Hippocampal formation (tissue), 2 donors: ENCODE data around the gene ZNF747.
"Not testable (repeated sequence)": the region's sequence is repeated elsewhere in the genome, so short reads cannot be mapped to it uniquely, and the experiment has no call there.

ENCODE experiments used
- DNase-seq, 2 donors: peaks; one replicate each; lab custom pipeline; 2025; lab: John Stamatoyannopoulos, UW

ZNF747 gene

DNA sequence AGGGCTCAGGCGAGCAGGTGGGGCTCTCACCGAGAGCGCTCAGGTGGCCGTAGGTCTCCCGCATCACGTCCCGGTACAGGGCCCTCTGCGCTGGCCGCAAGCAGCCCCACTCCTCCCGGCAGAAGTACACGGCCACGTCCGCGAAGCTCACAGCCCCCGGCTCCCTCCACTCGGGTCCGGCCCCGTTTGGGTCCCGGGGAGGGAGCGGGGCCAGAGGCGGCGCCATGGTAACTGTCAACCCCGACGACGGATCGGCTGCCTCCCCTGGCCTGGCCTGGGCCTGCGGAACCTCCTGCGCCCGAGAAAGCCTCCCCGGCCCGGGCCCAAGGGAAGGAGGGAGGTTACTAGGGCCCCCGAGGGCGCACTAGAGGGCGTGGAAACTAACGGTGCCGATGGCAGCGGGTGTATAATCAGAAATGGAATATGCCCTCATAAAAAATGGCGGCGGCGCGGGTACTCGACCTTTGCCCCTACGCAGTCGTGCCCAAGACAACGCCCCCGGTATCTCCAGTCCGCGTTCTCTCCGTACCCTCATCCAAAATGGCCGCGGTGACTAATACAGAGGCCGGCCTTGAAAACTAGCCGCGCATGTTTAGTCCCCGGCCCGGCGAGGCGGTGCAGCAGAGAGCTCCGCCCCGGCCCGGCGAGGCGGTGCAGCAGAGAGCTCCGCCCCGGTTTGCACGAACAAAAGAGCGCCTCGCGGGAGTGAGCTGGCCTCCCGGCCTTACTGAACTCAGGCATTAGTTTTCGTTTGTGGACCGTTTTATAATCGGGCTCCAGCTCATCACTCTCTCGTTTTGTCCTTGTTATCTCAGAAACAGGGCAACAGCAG, 23.5 kb upstream of the ZNF747 start, which contains the start of gene ZNF764:
Gene ZNF764 (minus strand): TSS at position 418 of the 832 bp plus-strand sequence. CDS start 192 bp downstream, at position 226.
- DNase-seq: peak; percentile 97 to 98

- DNase-seq: no peak
These were observed 23.0 kb upstream of the ZNF747 start for GRCh38 chr16:30557707-30557956.

DNA sequence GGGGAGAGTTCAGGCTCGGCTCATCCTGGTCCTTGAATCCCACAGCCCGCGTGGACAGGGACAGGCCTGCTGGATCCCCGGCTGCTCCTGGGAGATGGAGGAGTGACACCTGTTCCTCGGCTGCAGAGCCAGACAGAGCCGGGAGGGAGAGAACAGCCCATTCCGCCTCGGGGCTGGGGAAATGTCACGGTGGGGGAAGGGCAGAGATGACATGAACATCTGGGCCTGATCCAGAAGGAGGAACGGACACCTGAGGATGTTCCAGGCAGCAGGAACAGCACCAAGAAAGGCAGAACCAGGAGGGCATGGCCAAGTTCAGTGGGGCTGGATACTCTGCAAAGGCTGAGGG, 21.4 kb upstream of the ZNF747 start:
- no peak for DNase-seq

GRCh38 chr16:30555315-30556124, 20.9 kb upstream of the ZNF747 start:
- no peak for DNase-seq

DNA sequence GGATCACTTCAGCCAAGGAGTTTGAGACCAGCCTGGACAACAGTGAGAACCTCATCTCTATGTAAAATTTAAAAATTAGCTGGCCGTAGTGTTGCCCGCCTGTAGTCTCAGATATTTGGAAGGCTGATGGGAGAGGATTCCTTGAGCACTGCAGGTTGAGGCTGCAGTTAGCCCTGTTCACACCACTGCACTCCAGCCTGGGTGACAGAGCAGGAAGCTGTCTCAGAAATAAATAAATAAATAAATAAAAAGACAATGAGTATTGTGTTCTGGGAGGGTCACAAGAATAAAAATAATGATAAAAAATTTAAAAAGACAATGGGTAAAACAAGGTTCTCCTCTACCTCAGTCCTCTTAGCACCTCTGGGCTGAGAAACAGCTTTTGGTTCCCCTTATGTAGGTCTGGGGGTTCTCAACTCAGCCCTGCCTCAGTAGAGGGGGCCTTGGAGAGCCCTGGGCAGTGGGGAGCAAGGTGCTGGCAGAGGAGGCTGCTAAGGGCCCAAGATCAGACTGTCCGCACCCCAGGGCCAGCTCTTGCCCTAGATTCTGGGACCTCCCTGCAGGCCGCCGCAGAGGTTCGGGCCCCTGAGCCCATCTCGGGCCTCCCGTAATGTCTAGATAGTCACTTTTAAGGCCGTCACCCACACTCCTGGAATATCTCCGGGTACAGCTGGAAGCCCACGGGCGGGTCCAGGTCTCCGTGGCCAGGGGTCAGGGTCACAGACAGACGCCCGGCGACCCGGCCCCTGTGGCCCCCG, 20.1 kb upstream of the ZNF747 start:
- DNase-seq: no peak

GRCh38 chr16:30553393-30553899, 18.8 kb upstream of the ZNF747 start:
- DNase-seq: no peak

DNA sequence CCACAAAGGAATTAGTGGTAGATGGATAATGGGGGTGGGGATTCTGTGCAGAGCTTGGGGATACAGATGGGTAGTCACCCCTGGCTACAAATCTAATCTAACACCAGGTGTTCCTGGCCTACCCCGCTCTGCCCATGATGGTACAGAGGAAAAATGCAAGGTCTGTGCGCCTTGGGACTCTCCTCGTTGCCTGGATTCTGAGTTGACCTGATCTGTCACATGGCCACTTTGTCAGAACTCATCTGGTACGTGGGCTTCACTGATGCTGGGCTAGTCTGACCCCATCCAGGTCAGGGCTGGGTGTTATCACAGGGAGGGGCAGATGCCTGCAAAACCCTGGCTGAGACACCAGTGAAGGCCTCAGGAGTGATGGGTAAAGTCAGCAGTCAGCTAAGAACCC, 18.3 kb upstream of the ZNF747 start:
- DNase-seq: no peak

- no peak for DNase-seq
These were observed 17.1 kb upstream of the ZNF747 start for GRCh38 chr16:30551781-30552180.

GRCh38 chr16:30548416-30549253, 14.0 kb upstream of the ZNF747 start:
- DNase-seq: no peak

DNA sequence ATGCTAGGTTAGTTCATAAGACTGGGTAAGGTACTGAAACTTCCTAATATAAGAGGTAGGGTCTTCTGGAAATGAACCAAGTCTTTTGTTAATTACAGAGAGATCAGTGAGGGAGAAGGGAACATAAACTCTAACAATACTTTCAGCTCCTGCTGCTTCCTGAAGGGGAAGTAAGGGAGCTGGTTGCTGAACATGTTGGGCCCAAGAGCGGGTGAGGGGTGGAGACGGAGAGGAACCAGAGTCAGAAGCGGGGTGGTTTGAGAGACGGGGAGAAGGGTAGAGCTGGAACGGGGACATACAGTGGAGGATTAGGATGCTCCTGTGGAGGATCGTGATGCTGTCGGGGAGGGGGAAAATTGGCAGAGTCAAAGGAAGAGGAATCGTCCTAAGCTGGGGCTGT, 11.5 kb upstream of the ZNF747 start:
- DNase-seq: no peak

DNA sequence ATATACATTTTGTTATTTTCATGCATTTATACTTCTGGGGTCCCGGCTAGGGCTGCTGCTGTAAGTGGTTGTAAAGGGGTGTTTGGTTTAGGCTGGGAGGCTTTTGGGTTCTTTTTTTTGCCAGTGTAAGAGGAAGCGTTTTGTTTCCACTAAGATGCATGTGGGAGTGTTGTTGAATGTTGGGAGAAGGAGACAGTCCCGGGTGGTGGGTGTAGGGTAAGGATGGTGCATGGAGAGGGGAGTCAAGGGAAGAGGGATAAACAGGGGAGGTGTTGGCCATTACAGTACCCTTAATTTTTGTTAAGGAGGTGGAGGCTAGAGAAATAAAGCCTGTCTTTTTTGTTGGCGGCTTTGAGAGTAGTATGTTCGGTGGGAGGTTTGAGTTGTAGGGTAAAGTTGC, 8.4 kb upstream of the ZNF747 start:
- DNase-seq: no peak

DNA sequence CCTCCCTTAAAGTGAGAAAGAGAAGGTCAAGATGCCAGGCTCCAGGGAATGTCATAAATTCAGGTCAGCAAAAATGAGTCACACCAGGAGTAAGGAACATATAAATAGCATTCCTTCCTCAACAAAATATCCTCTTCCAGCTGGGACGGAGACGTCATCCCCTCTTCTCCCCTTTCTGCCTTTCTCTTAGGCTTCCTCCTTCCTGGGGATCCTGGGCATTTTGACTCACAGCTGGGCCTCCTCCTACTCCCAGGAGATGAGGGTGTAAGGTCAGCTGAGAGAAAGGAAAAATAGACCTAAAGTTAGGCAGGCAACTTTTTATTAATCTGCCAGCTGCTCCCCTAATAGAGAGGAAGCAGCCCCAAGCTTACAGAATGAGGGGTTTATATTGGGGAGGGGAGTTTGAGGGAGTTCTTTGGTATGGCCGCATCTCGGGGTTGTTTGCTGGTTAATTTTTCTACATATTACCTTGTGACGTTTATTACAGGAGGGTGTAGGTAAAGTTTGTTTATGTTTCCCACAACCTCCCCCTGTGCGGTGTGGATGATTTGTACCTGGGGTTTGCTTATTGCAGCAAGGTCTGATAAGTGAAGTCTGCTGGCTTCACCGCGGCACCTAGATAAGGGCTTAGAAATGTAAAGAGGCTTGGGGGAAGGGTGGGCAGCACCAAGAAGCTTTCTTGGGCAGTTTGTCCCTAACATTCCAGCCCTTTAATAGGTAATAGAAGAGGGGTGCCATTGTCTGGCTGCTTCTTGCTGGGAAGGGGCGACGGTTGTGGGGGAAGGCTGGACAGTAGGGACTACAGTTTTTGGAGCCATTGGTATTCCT, 7.1 kb upstream of the ZNF747 start:
- DNase-seq: no peak

GRCh38 chr16:30540916-30541464, 6.3 kb upstream of the ZNF747 start:
- not testable (repeated sequence) for DNase-seq

- not testable (repeated sequence) for DNase-seq
These were observed 5.4 kb upstream of the ZNF747 start for GRCh38 chr16:30539986-30540526.

GRCh38 chr16:30539000-30539964, 4.6 kb upstream of the ZNF747 start:
- no peak for DNase-seq

DNA sequence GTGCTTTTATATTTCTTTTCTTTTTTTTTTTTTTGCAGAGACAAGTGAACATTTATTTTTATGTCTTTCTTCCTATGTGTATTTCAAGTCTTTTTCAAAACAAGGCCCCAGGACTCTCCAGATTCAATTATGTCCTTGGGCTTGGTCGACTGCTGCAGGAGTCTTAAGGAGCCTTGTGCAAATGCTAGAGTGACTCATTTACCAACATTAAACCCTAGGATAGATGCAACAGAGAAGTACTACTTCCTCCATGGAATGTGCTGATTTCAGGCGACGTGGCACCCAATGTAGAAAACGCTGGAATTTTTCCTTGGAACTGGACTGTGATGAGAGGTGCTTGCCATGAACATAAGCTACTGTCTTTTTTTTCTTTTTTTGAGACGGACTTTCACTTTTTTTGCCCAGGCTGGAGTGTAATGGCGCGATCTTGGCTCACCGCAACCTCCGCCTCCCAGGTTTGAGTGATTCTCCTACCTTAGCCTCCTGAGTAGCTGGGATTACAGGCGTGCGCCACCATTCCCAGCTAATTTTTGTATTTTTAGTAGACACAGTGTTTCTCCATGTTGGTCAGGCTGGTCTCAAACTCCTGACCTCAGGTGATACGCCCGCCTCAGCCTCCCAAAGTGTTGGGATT, 1.9 kb upstream of the ZNF747 start:
- DNase-seq: not testable (repeated sequence)

- DNase-seq: peak in 1 of 2 donors; percentile 41
These were observed 1.1 kb upstream of the ZNF747 start for GRCh38 chr16:30535777-30536190.

DNA sequence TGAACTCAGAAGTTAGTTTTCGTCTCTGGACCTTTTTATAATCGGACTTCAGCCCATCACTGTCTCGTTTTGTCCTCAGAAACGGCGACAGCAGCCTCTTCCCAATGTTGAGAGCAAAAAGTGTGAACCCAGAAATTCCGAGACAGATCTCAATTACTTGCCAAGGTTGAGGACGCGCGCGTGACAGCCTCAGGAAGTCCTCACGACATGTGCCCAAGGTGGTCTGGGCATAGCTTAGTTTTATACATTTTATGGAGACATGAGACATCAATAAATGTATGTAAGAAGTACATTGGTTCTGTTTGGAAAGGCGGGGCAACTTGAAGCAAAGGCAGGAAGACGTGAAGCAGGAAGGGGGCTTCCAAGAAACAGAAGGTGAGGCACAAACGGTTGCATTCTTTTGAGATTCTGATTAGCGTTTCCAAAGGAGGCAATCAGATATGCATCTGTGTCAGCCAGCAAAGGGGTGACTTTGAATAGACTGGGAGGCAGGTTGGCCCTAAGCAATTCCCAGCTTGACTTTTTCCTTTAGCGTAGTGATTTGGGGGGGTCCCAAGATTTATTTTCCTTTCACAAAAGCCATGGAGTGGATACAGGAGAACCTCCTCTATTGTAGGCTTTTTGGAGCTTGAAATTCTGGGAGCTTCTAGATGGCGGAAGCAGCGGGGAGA, 583 bp upstream of the ZNF747 start:
- DNase-seq: no peak
